Type B pancreatic cell (in vitro differentiated cells): ENCODE data around the gene TMEM117. TPM values are rescaled to one million over a fixed set of nuclear protein-coding genes. Genes with fewer than 3 reads are reported as not detected.

Source experiments
- DNase-seq: peaks from one replicate; pipeline ENCODE4 v3.0.0; 2021; ENCODE audit warnings: mixed read lengths; ENCODE audit not compliant: unreplicated experiment; ENCODE audit errors: extremely low spot score
- H3K27ac Mint-ChIP-seq: 2 replicates; pipeline ENCODE4 v1.8.0; 2021; ENCODE audit warnings: mild to moderate bottlenecking, mixed read lengths
- H3K27me3 Mint-ChIP-seq: 2 replicates; pipeline ENCODE4 v1.8.0; 2021; ENCODE audit warnings: mixed read lengths
- H3K36me3 Mint-ChIP-seq: 2 replicates; pipeline ENCODE4 v1.8.0; 2021; ENCODE audit warnings: mixed read lengths
- H3K4me1 Mint-ChIP-seq: one replicate; pipeline ENCODE4 v1.8.0; 2021; ENCODE audit warnings: mixed read lengths; ENCODE audit not compliant: unreplicated experiment
- H3K4me3 Mint-ChIP-seq: 2 replicates; pipeline ENCODE4 v1.8.0; 2021; ENCODE audit warnings: mild to moderate bottlenecking, mixed read lengths
- H3K9me3 Mint-ChIP-seq: 2 replicates; pipeline ENCODE4 v1.8.0; 2021; ENCODE audit warnings: mixed read lengths
- CTCF ChIP-seq: fragments of 200-600 bp; sonication (generic); conservative IDR thresholded peaks from 2 replicates; pipeline ENCODE4 v1.5.0; 2021; ENCODE audit warnings: antibody characterized with exemption, mild to moderate bottlenecking
- total RNA-seq: library from RNA; stranded (reverse); gene quantifications from 2 replicates; pipeline ENCODE4 v1.2.1, GENCODE V29; 2021; ENCODE audit warnings: low replicate concordance

TMEM117 gene
- total RNA-seq, 1 donor from 2014 or later: 14.3 TPM

GRCh38 chr12:43942379-43942778 lies 106.5 kb downstream of the TMEM117 start:
- Mint-ChIP-seq H3K27me3 (no peaks in the 10 kb centered on the region), H3K27ac (no peak overlapping the region), H3K4me3 (no peak overlapping the region), H3K9me3 (no peaks in the 10 kb centered on the region), H3K4me1 (no peaks in the 10 kb centered on the region), H3K36me3 (no peaks in the 10 kb centered on the region)
- DNase-seq: no peak
- no peak for TF ChIP-seq CTCF

- DNase-seq: no peak
- Mint-ChIP-seq H3K27ac (no peak overlapping the region), H3K4me1 (peaks cover 6% of the 10 kb centered on the region), H3K4me3 (no peak overlapping the region), H3K36me3 (peaks cover 14% of the 10 kb centered on the region), H3K27me3 (no peaks in the 10 kb centered on the region), H3K9me3 (no peaks in the 10 kb centered on the region)
- TF ChIP-seq CTCF: no peak
These were observed 110.1 kb downstream of the TMEM117 start for GRCh38 chr12:43945983-43946382.

- Mint-ChIP-seq H3K9me3 (no peaks in the 10 kb centered on the region), H3K4me3 (no peak overlapping the region), H3K4me1 (peaks cover 6% of the 10 kb centered on the region), H3K27me3 (no peaks in the 10 kb centered on the region), H3K36me3 (peaks cover 14% of the 10 kb centered on the region), H3K27ac (no peak overlapping the region)
- DNase-seq: no peak
- no peak for TF ChIP-seq CTCF
These were observed 115.4 kb downstream of the TMEM117 start for GRCh38 chr12:43951286-43951685.

GRCh38 chr12:43957732-43958372 lies 122.0 kb downstream of the TMEM117 start:
- Mint-ChIP-seq H3K4me1 (peaks cover 10% of the 10 kb centered on the region), H3K9me3 (no peaks in the 10 kb centered on the region), H3K4me3 (no peak overlapping the region), H3K36me3 (no peaks in the 10 kb centered on the region), H3K27ac (no peak overlapping the region), H3K27me3 (no peaks in the 10 kb centered on the region)
- peak; percentile 79 for TF ChIP-seq CTCF
- no peak for DNase-seq

GRCh38 chr12:43964033-43964432 lies 128.2 kb downstream of the TMEM117 start:
- Mint-ChIP-seq H3K4me3 (no peak overlapping the region), H3K4me1 (peaks cover 25% of the 10 kb centered on the region), H3K9me3 (peaks cover 7% of the 10 kb centered on the region), H3K27ac (no peak overlapping the region), H3K36me3 (peaks cover 7% of the 10 kb centered on the region), H3K27me3 (no peaks in the 10 kb centered on the region)
- DNase-seq: no peak
- TF ChIP-seq CTCF: no peak
